ENCODE measurements around the gene GUCA2A. TPM values are rescaled to one million over a fixed set of nuclear protein-coding genes. Genes with fewer than 3 reads are reported as not detected.
A peak's percentile ranks its signal among the peaks of the same experiment; 100 is the strongest.

GUCA2A gene
- total RNA-seq, 1 donor from 2014 or later = not detected

- no peak for TF ChIP-seq CTCF (IDR thresholded peaks at IDR 0.05; ENCODE audit: unreplicated experiment)
- peaks cover 43% of the 10 kb centered on the region for H3K4me1 Mint-ChIP-seq
- no peaks in the 10 kb centered on the region for H3K27me3 Mint-ChIP-seq (ENCODE audit: low read depth)
- no peak for DNase-seq (ENCODE audit: low spot score in 2 of 2, unreplicated experiment in 2 of 2)
- H3K27ac Mint-ChIP-seq = peak overlapping the region; percentile 62
- peaks cover 3% of the 10 kb centered on the region for H3K36me3 Mint-ChIP-seq
- no peaks in the 10 kb centered on the region for H3K9me3 Mint-ChIP-seq
- no peak overlapping the region for H3K4me3 Mint-ChIP-seq
Measured at GRCh38 chr1:42172381-42173133, 8.0 kb upstream of the GUCA2A start.

- TF ChIP-seq CTCF (IDR thresholded peaks at IDR 0.05; ENCODE audit: unreplicated experiment) = no peak
- Mint-ChIP-seq H3K36me3 (peaks cover 1% of the 10 kb centered on the region), H3K4me1 (peaks cover 36% of the 10 kb centered on the region), H3K27me3 (ENCODE audit: low read depth) (no peaks in the 10 kb centered on the region), H3K9me3 (no peaks in the 10 kb centered on the region), H3K27ac (peak overlapping the region; percentile 62), H3K4me3 (no peak overlapping the region)
- DNase-seq (ENCODE audit: low spot score in 2 of 2, unreplicated experiment in 2 of 2) = no peak
Measured at GRCh38 chr1:42171679-42172266, 7.2 kb upstream of the GUCA2A start.

- Mint-ChIP-seq H3K27ac (peak overlapping the region; percentile 62), H3K36me3 (no peaks in the 10 kb centered on the region), H3K4me1 (peaks cover 41% of the 10 kb centered on the region), H3K9me3 (no peaks in the 10 kb centered on the region), H3K27me3 (ENCODE audit: low read depth) (no peaks in the 10 kb centered on the region), H3K4me3 (no peak overlapping the region)
- TF ChIP-seq CTCF (IDR thresholded peaks at IDR 0.05; ENCODE audit: unreplicated experiment) = no peak
- DNase-seq (ENCODE audit: low spot score in 2 of 2, unreplicated experiment in 2 of 2) = no peak
Measured at GRCh38 chr1:42170779-42171621, 6.5 kb upstream of the GUCA2A start.

- Mint-ChIP-seq H3K27me3 (ENCODE audit: low read depth) (no peaks in the 10 kb centered on the region), H3K4me3 (no peak overlapping the region), H3K36me3 (no peaks in the 10 kb centered on the region), H3K9me3 (no peaks in the 10 kb centered on the region), H3K4me1 (peaks cover 42% of the 10 kb centered on the region), H3K27ac (no peak overlapping the region)
- TF ChIP-seq CTCF (IDR thresholded peaks at IDR 0.05; ENCODE audit: unreplicated experiment) = no peak
- DNase-seq (ENCODE audit: low spot score in 2 of 2, unreplicated experiment in 2 of 2) = no peak
Measured at GRCh38 chr1:42168763-42169162, 4.2 kb upstream of the GUCA2A start.

GRCh38 chr1:42168391-42168670, 3.8 kb upstream of the GUCA2A start:
- no peaks in the 10 kb centered on the region for H3K27me3 Mint-ChIP-seq (ENCODE audit: low read depth)
- no peak overlapping the region for H3K4me3 Mint-ChIP-seq
- DNase-seq (ENCODE audit: low spot score in 2 of 2, unreplicated experiment in 2 of 2) = no peak
- H3K4me1 Mint-ChIP-seq = peaks cover 38% of the 10 kb centered on the region
- no peaks in the 10 kb centered on the region for H3K36me3 Mint-ChIP-seq
- no peaks in the 10 kb centered on the region for H3K9me3 Mint-ChIP-seq
- no peak for TF ChIP-seq CTCF (IDR thresholded peaks at IDR 0.05; ENCODE audit: unreplicated experiment)
- H3K27ac Mint-ChIP-seq = no peak overlapping the region
